ENCODE results near the gene LMF2.
"Not testable (repeated sequence)": the region's sequence is repeated elsewhere in the genome, so short reads cannot be mapped to it uniquely, and the experiment has no call there.

The LMF2 gene

GRCh38 chr22:50533856-50534711 is 26.6 kb upstream of the LMF2 start:
- not testable (repeated sequence) for DNase-seq (ENCODE audit: low read depth)

DNA sequence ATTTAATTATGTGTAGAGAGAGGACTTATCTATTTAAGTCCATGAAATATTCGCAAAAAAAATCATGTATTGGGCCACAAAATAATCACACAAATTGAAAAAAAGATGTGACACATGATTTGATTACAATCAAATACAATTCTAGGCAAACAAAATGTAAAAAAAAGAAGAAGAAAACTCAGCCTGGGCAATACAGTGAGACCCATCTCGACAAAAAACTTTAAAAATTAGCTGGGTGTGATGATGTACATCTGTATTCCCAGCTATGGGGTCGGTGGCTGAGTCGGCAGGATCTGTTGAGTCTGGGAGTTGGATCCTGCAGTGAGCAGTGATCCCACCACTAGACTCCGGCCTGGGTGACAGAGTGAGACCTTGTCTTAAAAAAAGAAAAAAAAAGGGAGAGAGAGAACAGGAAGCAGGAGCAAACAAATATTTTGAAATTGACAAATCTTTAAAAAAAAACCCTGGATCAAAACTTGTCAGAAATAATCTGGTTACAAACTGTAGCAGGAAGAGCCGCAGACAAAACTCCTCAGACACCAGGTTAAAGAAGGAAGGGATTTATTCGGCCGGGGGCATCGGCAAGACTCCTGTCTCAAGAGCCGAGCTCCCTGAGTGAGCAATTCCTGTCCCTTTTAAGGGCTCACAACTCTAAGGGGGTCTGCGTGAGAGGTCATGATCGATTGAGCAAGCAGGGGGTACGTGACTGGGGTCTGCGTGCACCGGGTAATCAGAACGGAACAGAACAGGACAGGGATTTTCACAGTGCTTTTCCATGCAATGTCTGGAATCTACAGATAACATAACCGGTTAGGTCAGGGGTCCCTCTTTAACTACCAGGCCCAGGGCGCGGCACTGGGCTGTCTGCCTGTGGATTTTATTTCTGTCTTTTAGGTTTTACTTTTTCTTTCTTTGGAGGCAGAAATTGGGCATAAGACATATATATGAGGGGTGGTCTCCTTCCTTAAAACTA is 25.6 kb upstream of the LMF2 start:
- no peak for DNase-seq (ENCODE audit: low read depth)

DNA sequence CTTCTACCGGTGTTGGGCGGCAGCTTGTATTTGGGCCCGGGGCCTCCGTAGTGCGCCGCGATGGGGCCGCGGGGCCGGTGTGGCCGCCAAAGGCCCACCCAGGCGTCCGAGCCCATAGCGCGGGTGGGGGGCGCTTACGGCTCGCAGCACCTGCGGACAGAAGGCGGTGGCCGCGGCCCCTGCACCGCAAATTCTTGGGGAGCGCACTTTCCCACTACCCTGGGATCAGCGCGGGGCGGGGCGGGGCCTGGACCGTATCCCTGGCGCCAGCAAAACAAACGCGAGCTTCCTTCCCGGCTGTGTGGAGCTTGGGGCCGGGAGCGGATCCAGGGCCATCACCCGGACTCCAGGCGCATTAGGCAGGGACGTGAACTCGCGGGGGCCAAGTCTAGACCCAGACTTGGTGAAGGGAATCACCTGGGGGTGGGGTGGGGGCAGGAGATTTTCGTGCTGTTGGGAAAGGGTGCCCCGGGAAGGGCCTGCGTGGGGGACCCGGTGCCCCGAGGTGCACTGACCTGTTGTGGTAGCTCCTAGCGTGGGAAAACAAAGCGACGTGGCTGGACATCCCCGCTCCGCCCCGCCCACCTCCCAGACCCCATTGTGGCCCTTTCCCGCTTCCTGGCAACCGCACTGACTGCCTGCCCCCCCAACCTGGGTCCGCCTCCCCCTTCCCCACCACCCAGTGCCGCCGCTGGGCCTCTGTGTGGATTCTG is 24.6 kb upstream of the LMF2 start:
- DNase-seq (ENCODE audit: low read depth): no peak

- DNase-seq (ENCODE audit: low read depth): no peak
These were observed 24.1 kb upstream of the LMF2 start for GRCh38 chr22:50531546-50531961.

DNA sequence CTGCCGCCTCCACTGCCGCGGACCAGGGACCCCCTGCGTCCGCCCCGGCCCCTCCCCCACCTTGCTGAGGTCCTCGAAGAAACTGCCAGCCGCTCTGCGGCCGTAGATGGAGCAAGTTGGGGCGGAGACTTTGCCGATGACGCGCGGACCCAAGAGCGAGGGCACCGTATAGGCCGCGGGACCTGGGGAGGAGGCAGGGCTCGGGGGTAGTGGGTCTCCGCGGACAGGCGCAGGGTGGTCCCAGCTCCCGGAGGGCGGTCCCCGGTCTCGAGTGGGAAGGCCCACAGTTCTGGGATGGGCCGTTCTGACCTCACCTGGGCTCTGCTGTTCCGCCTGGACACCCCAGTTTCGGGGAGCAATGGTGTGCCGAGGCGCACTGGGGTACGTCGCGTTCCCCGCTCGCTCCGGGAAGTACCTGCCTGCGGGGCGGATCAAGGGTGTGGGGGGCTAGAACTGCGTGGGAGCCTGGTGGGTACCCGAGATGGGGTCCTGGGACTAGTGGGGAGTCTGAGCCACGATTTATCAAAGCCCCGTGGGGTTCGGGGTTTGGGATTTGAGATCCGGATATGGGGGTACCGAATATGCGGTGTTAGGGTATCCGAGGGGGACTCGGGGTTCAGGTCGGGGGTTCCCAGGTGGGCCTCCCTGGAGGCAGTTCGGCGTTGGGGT is 23.5 kb upstream of the LMF2 start:
- no peak for DNase-seq (ENCODE audit: low read depth)

GRCh38 chr22:50530580-50530876 is 23.0 kb upstream of the LMF2 start:
- DNase-seq (ENCODE audit: low read depth): no peak

GRCh38 chr22:50529897-50530579 is 22.5 kb upstream of the LMF2 start, which contains the start of gene TYMP:
TSS of gene TYMP (minus strand) at chr22:50530012. CDS start at chr22:50529709, 303 bp downstream.
- no peak for DNase-seq (ENCODE audit: low read depth)

- no peak for DNase-seq (ENCODE audit: low read depth)
These were observed 22.0 kb upstream of the LMF2 start for GRCh38 chr22:50529416-50529896.

DNA sequence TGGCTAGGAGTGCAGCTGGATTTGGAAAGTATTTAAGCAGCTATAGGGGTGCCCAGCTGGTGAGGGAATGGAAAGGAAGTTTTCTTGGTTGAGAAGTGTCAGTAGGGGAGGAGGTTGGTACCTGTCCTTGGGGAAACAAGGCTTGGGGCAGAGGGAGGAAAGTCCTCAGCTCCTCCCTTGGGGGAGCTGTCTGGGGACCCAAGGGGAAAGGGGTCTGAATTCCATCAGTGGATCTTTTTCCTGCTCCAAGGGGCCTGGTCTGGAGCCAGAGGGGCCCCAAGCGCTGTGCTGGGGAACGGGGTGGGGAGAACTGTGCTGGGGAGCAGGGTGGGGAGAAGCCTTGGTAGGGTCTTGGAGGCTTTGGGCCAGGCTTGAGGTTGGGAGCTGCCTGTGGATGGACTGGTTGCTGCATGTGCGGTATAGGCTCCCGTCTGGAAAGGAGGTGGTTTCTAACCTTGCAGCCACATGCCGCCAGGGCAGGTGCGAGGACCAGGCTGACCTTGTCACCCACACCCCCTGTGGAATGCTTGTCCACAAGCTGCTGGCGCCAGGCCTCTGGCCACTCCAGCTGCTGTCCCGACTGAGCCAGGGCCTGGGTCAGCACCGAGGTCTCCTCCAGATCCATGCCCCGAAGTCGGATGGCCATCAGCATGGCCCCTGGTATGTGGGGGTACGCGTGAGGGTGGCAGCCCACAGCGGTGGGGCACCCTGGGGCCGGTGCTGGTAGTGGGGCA is 21.3 kb upstream of the LMF2 start:
- DNase-seq (ENCODE audit: low read depth): no peak

- DNase-seq (ENCODE audit: low read depth): no peak
These were observed 20.6 kb upstream of the LMF2 start for GRCh38 chr22:50527921-50528681.

GRCh38 chr22:50526834-50527801 is 19.6 kb upstream of the LMF2 start:
- DNase-seq (ENCODE audit: low read depth): no peak

DNA sequence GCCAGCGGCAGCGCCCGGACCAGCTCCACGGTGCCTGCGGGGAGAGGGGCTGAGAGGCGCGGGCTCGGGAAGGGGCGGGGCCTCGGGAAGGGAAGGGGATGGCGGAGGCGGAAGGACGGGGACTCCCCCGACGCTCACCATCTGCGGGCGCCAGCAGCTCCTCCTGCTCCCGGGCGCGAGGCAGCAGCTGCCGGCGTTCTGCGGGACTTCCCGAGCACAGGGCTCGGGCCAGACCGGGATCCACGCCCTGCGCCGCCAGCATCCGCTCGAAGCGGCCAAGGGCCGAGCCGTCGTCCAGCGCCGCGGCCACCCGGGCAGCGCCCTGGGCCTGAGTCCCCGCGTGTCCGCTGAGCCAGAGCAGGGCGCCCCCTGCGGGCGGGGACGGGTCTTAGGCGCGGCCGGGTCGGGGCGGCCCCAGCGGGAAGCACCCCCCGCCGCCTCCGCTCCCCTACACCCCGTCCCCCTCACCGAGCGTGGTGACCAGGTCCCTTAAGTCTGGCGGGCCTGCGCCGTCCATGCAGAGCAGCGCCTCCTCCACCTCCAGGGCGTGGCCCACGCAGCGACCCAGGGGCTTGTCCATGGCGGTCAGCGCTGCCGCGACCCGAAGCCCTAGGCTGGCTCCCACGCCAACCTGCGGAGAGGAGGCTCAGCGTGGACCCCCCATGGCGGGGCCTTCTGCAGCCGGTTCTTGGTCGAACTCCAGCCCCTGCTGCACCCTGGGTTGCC is 18.8 kb upstream of the LMF2 start:
- DNase-seq (ENCODE audit: low read depth): no peak

DNA sequence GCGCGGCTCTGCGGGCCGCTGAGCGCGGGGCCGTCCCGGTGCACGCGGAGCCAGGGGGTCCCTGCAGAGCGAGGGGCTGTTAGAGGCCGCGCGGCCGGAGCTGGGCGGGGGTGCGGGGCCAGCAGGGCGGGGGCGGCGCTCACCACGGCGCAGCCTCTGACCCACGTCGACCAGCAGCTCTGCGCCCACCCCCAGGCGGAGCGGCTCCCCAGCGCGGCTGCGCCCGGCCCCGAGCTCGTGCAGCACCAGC is 18.3 kb upstream of the LMF2 start:
- DNase-seq (ENCODE audit: low read depth): no peak

DNA sequence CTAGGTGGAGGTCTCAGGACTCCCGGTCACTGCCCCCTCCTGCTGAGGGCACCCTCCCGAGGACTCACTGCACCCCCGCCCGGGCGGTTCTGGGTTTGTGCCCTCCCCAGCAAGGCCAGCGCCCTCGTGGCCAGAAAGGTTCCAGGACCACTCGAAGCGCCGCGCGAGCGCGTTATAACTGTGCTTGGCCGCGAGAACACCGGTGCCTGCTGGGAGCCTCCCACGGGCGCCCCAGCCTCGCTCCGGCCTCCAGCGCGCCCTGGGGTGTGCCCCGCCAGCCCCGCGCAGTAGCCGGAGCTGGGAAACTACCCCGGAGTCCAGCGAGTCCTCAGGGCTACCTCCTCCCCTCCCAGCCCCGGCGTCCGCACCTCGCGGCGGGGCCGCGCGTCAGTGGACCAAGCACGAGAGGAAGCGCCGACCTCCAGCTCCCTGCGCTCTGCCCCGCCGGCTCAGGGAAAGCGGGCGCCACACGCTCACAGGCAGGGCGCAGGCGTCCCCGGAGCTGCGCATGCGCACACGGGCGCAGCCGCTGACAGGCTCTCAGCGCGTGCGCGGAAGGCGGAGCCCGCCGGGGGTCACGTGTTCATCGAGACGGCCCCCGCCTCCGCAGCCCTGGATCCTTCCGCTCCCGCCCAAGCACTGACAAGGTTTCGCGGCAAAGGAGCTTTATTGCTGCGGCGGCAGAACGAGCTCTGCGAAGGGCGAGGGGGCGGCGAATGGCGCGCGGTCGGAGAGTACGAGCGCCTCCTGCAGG is 17.8 kb upstream of the LMF2 start, which contains the start of gene SCO2:
Gene SCO2, minus strand, starts transcription at position 495 of the 754 bp plus-strand sequence. CDS start 1,187 bp downstream, outside the sequence.
- peak; percentile 92 for DNase-seq (ENCODE audit: low read depth)

DNA sequence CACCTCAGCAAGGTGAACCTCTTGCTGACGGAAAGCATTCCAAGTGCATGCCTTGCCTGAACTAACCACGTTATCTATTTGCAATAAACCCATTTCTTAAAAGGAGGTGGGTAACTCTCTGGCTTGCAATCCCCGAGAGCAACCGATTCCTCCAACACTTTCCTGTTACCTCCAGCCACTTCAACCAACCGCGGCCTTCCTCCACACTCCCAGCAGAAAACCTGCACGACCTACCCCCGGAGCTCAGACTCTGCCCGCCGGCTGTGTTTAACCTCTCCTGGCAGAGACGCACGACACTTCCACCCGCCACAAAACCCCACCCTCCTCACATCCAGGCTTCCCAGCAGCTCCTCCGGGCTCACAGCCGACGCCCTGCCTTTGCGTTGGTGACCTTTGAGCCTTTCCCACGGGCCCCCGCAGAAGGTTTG is 17.2 kb upstream of the LMF2 start:
- DNase-seq (ENCODE audit: low read depth): no peak

DNA sequence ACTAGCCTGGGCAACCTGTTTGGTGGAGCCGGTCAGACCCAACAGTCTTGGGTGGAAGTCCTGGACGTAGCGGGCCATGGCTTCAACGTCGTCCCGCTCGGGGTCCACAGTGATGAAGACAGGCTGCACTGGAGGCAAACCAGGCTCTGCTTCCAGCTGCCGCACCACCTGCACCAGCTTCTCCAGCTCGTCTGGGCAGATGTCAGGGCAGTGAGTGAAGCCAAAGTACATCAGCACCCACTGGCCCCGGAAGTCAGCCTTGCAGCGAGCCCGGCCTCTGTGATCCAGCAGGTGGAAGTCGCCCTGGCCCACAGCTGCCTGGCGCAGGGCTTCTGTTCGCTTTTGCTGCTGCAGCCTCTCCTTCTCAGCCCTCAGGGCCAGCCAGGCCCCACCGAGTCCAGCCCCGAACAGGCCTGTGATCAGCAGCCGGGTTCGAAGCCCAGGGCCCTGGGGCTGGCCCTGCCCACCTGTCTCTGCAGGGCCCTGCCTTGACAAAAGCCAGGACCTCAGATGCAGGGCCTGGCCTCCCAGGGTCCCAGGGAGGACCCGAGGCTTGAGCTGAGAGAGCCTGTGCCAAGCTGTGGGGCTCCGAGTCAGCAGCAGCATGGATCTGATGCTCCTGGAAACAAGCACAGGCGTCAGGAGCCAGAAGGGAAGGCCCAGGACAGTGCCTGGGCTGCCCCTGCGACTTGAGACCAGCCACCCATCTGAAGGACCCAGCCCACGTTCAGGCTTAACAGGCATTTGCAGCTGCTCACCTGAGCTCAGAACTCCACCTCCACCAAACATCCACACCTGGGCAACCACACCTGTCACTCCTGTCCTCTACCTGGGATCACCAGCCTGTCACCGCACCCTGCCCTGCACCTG is 16.5 kb upstream of the LMF2 start:
- no peak for DNase-seq (ENCODE audit: low read depth)
